ENCODE data around the gene GPX4. TPM values are rescaled to one million over a fixed set of nuclear protein-coding genes. Genes with fewer than 3 reads are reported as not detected.

GPX4 gene
- total and polyA plus RNA-seq, 10 of the 15 experiments (the other 5 are each of a cell fraction or from before 2014, with no cell fraction given), result 33.3 to 749 (median 297) TPM

GRCh38 chr19:1134431-1134830 is 30.6 kb downstream of the GPX4 start:
- H3K4me1 ChIP-seq (ENCODE audit: control insufficient read depth, insufficient read depth, low read length), result peaks cover 34% of the 10 kb centered on the region
- peaks cover 0 to 7% of the 10 kb centered on the region in 2 experiments; a peak in 3 of 4 replicates for H3K36me3 ChIP-seq (ENCODE audit: control insufficient read depth in 2 of 2, insufficient read depth in 2 of 2, low read length in 1 of 2)
- ChIA-PET POLR2A (interaction anchor here (0.6 kb wide), 1 partner anchor 583 kb away, joined by 3 read pairs; no protein-coding TSS in a partner anchor), RAD21 (ENCODE audit: unreplicated experiment) (interaction anchor here (1.1 to 1.5 kb wide), 5 partner anchors 21 to 209 kb away, joined by 3 to 11 read pairs (median 4); no protein-coding TSS in a partner anchor), CTCF (interaction anchor here (0.5 to 1.4 kb wide), 4 partner anchors 9 to 115 kb away, joined by 3 to 10 read pairs (median 4); no protein-coding TSS in a partner anchor), SMC1A (ENCODE audit: uncharacterized antibody, unreplicated experiment) (interaction anchor here (0.6 to 2.5 kb wide), 6 partner anchors 21 to 580 kb away, joined by 3 to 9 read pairs (median 6); partner anchors contain the start of gene SBNO2)
- H3K4me2 ChIP-seq (ENCODE audit: control insufficient read depth, insufficient read depth), result peak overlapping the region; percentile 96; the same call in 1 of the 2 replicates
- H3K79me2 ChIP-seq (ENCODE audit: control insufficient read depth, insufficient read depth, low read length), result peaks cover 33% of the 10 kb centered on the region
- H3K9ac ChIP-seq (ENCODE audit: control insufficient read depth, insufficient read depth, low read length), result no peak overlapping the region
- ATAC-seq, result no peak
- FAIRE-seq, result no peak
- BruUV-seq (replicated peaks), result no TSS peak
- no peaks in the 10 kb centered on the region for H3K9me3 ChIP-seq (replicated peaks; ENCODE audit: control insufficient read depth, insufficient read depth, low read length)
- WGBS (ENCODE audit: insufficient coverage, insufficient replicate concordance, low lambda C conversion rate, missing lambda C conversion rate), result 80% methylated on average over 11 of the region's 11 CpGs
- in situ Hi-C loops (cut with MboI), result no loop called here
- intact Hi-C loops (cut with micrococcal nuclease; ENCODE audit: unreplicated experiment), result loop anchor here (5.0 kb wide), 1 partner anchor 38 kb away; the partner anchor contains the start of gene SBNO2
- no peak overlapping the region for H2AFZ ChIP-seq (ENCODE audit: control insufficient read depth, low read depth, low read length)
- H3K27me3 ChIP-seq (replicated peaks in 1 of 2; ENCODE audit: control insufficient read depth in 2 of 2, insufficient read depth in 2 of 2, low read length in 1 of 2), result no peaks in the 10 kb centered on the region
- no peak overlapping the region for H3K4me3 ChIP-seq
- no peaks in the 10 kb centered on the region; the same call in 1 of the 2 replicates for H4K20me1 ChIP-seq (ENCODE audit: control insufficient read depth, insufficient read depth)
- H3K27ac ChIP-seq (ENCODE audit: control insufficient read depth, insufficient read depth), result no peak overlapping the region
- no peak for DNase-seq (ENCODE audit: low read depth, low spot score)
- TF ChIP-seq NFYB (IDR thresholded peaks at IDR 0.05; ENCODE audit: insufficient read depth, low read depth, low read length) (no peak), PML (IDR thresholded peaks at IDR 0.05; ENCODE audit: low read length) (no peak), PAX5 (IDR thresholded peaks at IDR 0.05; ENCODE audit: borderline replicate concordance, low read depth, low read length) (no peak), PKNOX1 (IDR thresholded peaks at IDR 0.05) (no peak), HDAC6 (IDR thresholded peaks at IDR 0.05; ENCODE audit: unreplicated experiment) (no peak), SREBF1 (IDR thresholded peaks at IDR 0.05; ENCODE audit: low read length) (no peak), FOXK2 (IDR thresholded peaks at IDR 0.05) (no peak), SKIL (IDR thresholded peaks at IDR 0.05; ENCODE audit: low read depth, poor library complexity, severe bottlenecking) (no peak), JUNB (IDR thresholded peaks at IDR 0.05) (no peak), POLR2AphosphoS5 (IDR thresholded peaks at IDR 0.05; ENCODE audit: low read length) (no peak), RAD21 (IDR thresholded peaks at IDR 0.05; ENCODE audit: insufficient read depth, low read depth, low read length) (no peak), LARP7 (IDR thresholded peaks at IDR 0.05) (no peak), BCL11A (IDR thresholded peaks at IDR 0.05; ENCODE audit: low read depth, low read length) (no peak), CREM (IDR thresholded peaks at IDR 0.05; ENCODE audit: low read depth) (no peak), EZH2 (IDR thresholded peaks at IDR 0.05; ENCODE audit: borderline replicate concordance, control insufficient read depth, low read depth, low read length) (no peak), SP1 (IDR thresholded peaks at IDR 0.05; ENCODE audit: low read depth, low read length) (no peak), MTA3 (IDR thresholded peaks at IDR 0.05; ENCODE audit: borderline replicate concordance, low read length) (no peak), TBL1XR1 (IDR thresholded peaks at IDR 0.05; ENCODE audit: low read depth, low read length) (no peak), ZNF592 (IDR thresholded peaks at IDR 0.05) (no peak)
